Uterus (tissue), 4 donors: ENCODE results near the gene CLEC2A. TPM values are rescaled to one million over a fixed set of nuclear protein-coding genes. Genes with fewer than 3 reads are reported as not detected.

Experiments used
- DNase-seq, 2 donors: peaks; one replicate each; pipeline ENCODE4 v3.0.0-alpha.2; 2019 to 2020
- H3K27ac ChIP-seq, 2 donors: fragments of 200-600 bp; sonication (generic); 1 replicate in 1 of 2; 2 replicates in 1 of 2; pipeline ENCODE4 v1.5.1; 2016 to 2018
- H3K27me3 ChIP-seq, 2 donors: fragments of 200-600 bp; sonication (generic); one replicate each; pipeline ENCODE4 v1.5.1; 2018 to 2019; ENCODE audit warnings: control low read depth in 1 of 2
- H3K36me3 ChIP-seq, 2 donors: fragments of 200-600 bp; sonication (generic); one replicate each; pipeline ENCODE4 v1.5.1; 2019; ENCODE audit warnings: control low read depth in 1 of 2
- H3K4me1 ChIP-seq, 2 donors: fragments of 200-600 bp; sonication (generic); one replicate each; pipeline ENCODE4 v1.5.1; 2018 to 2019; ENCODE audit warnings: control low read depth in 1 of 2
- H3K4me3 ChIP-seq, 2 donors: fragments of 200-600 bp; sonication (generic); 1 replicate in 1 of 2; 2 replicates in 1 of 2; pipeline ENCODE4 v1.5.1; 2018 to 2019; ENCODE audit warnings: mild to moderate bottlenecking in 1 of 2
- H3K9me3 ChIP-seq, 2 donors: fragments of 200-600 bp; sonication (generic); one replicate each; pipeline ENCODE4 v1.5.1; 2019; ENCODE audit warnings: control low read depth in 1 of 2
- POLR2A ChIP-seq, 2 donors: fragments of 450-650 bp; IDR thresholded peaks; one replicate each; pipeline ENCODE4 v1.6.1; 2016; ENCODE audit warnings: antibody characterized with exemption in 2 of 2, mild to moderate bottlenecking in 1 of 2, moderate library complexity in 1 of 2
- intact Hi-C: fragments of 100-400 bp; cut with DNase I; formaldehyde crosslinking; loops from one replicate; pipeline ENCODE4 v1.15.1; 2023; ENCODE audit warnings: low total_unique reads
- total RNA-seq, 4 donors: library from RNA; depleted of rRNA in 3 of 4; stranded (reverse); fragments of >200 nt in 3 of 4; gene quantifications; one replicate each; pipeline versions ENCODE4 v1.1.0 to v1.2.4, GENCODE V29; 2014 to 2023
- TF ChIP-seq, protein P1 (sequence below), 4 experiments: fragments of 200-600 bp in 2 of 4; fragments of 450-650 bp in 2 of 4; sonication (generic) in 2 of 4; IDR thresholded peaks; one replicate each; pipeline ENCODE4 v1.5.1; 2016 to 2019; ENCODE audit warnings: antibody characterized with exemption in 4 of 4, mild to moderate bottlenecking in 2 of 4, moderate library complexity in 1 of 4
- donor health status: DM: yes; HTN: yes; CAD: no.

CLEC2A gene
- total RNA-seq, 4 donors from 2014 or later = not detected

GRCh38 chr12:9902539-9903228 is 29.5 kb downstream of the CLEC2A start:
- intact Hi-C loops = no loop called here
- H3K27me3 ChIP-seq = no peaks in the 10 kb centered on the region
- DNase-seq = no peak

DNA sequence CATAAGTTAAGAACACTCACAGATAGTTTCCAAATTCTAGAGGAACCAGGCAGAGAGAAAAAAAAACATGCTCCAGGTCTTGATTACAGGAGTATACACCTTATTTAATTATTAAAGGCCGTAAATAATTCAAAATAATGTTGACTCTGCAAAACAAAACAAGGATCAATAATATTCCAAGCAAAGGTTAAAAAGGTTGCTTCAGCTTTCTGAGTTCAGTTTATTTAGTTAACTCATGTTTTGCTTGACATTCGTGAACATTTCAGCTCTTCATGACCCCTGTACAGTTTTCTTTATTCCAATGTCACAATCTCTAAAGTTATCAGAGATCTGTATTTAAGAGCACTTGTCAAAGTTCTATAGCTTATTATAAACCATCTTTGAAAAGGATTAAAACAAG is 31.2 kb downstream of the CLEC2A start:
- no peak for TF ChIP-seq POLR2A (IDR thresholded peaks at IDR 0.05)
- TF ChIP-seq, protein P1, sequence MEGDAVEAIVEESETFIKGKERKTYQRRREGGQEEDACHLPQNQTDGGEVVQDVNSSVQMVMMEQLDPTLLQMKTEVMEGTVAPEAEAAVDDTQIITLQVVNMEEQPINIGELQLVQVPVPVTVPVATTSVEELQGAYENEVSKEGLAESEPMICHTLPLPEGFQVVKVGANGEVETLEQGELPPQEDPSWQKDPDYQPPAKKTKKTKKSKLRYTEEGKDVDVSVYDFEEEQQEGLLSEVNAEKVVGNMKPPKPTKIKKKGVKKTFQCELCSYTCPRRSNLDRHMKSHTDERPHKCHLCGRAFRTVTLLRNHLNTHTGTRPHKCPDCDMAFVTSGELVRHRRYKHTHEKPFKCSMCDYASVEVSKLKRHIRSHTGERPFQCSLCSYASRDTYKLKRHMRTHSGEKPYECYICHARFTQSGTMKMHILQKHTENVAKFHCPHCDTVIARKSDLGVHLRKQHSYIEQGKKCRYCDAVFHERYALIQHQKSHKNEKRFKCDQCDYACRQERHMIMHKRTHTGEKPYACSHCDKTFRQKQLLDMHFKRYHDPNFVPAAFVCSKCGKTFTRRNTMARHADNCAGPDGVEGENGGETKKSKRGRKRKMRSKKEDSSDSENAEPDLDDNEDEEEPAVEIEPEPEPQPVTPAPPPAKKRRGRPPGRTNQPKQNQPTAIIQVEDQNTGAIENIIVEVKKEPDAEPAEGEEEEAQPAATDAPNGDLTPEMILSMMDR (IDR thresholded peaks at IDR 0.05) = no peak
- DNase-seq = no peak
- intact Hi-C loops = no loop called here
- Histone ChIP-seq H3K27ac (no peak overlapping the region), H3K4me3 (no peak overlapping the region), H3K4me1 (no peaks in the 10 kb centered on the region), H3K27me3 (no peaks in the 10 kb centered on the region), H3K9me3 (no peaks in the 10 kb centered on the region), H3K36me3 (no peaks in the 10 kb centered on the region)

More at GRCh38 chr12:9902539-9903228, 29.5 kb downstream of the CLEC2A start:
- no peaks in the 10 kb centered on the region for H3K9me3 ChIP-seq
- no peaks in the 10 kb centered on the region for H3K36me3 ChIP-seq
- no peak overlapping the region for H3K4me3 ChIP-seq
- no peak for TF ChIP-seq POLR2A (IDR thresholded peaks at IDR 0.05)
- TF ChIP-seq, protein P1 (IDR thresholded peaks at IDR 0.05) = no peak
- H3K4me1 ChIP-seq = no peaks in the 10 kb centered on the region
- H3K27ac ChIP-seq = no peak overlapping the region

DNA sequence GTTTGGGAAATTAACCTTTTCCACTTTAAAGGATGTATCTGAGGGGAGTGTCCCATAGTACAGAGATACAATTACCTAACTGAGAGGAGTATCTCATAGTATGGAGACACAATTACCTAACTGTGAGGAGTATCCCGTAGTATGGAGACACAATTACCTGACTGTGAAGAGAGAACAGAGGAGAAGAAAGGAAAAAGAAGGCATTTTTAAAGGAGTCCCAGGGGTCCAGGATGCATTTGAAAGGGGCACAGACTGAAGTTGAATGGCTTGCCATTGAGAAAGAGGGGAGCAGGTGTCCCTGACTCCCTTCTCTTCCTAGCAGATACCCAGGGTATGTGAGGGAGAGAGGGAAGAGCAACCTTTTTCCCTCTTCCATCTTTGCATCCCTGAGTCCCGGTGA is 33.0 kb downstream of the CLEC2A start:
- no peaks in the 10 kb centered on the region for H3K27me3 ChIP-seq
- H3K4me1 ChIP-seq = no peaks in the 10 kb centered on the region
- no peaks in the 10 kb centered on the region for H3K9me3 ChIP-seq
- H3K4me3 ChIP-seq = no peak overlapping the region
- intact Hi-C loops = no loop called here
- no peaks in the 10 kb centered on the region for H3K36me3 ChIP-seq
- no peak for DNase-seq
- TF ChIP-seq, protein P1 (IDR thresholded peaks at IDR 0.05) = no peak
- TF ChIP-seq POLR2A (IDR thresholded peaks at IDR 0.05) = no peak
- no peak overlapping the region for H3K27ac ChIP-seq

DNA sequence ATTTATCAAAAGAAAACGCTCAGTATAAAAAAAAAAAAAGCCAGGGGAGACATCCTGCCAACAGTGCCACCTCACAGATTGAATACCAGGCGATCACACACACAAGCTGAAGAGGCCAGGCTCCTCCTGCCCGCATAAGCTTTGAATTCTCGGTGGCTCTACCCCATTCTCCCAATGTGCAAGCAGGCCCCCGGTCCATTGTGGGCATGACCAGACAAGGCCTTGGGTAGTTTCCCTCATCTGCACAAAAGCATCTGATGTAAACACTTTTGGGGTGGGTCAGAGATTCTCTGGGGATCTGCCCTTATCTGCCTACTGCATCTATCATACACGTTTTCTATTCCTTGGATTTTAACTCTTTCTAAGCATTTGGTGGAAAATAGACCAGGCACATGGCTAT is 34.6 kb downstream of the CLEC2A start:
- Histone ChIP-seq H3K36me3 (no peaks in the 10 kb centered on the region), H3K4me1 (no peaks in the 10 kb centered on the region), H3K27me3 (no peaks in the 10 kb centered on the region), H3K27ac (no peak overlapping the region), H3K4me3 (no peak overlapping the region), H3K9me3 (no peaks in the 10 kb centered on the region)
- no peak for DNase-seq
- intact Hi-C loops = no loop called here
- TF ChIP-seq, protein P1 (IDR thresholded peaks at IDR 0.05) = no peak

DNA sequence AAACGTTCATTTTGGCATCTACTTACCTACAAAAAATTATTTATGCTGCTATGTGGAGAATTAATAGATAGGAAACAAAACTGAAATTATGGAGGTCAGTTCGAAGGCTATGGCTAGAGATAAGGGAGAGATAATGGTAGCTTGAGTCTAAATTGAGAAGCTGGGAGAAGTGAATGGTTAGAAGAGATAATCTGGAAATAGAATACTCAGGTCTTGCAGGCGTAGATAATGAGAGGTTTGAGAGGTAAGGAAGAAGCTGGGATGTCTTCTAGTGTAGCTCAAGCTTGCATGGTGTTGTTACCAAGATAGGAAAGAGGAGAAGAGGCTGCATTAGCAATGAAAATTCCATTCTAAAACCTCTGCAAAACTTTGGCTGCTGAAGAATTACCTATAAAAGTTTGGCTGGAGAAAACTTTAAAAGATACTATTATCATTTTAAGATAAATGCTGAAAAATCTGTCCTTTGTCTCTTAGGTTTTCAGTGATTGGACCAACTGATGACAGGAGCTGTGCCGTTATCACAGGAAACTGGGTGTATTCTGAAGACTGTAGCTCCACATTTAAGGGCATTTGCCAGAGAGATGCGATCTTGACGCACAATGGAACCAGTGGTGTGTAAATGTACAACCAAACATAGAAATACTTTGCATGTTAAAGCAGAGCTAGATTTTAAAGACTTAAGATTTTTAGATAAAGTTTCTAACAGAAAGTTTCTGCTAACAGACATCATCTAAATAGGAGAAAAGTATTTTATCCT is 36.8 kb downstream of the CLEC2A start:
- no peak for TF ChIP-seq POLR2A (IDR thresholded peaks at IDR 0.05)
- TF ChIP-seq, protein P1 (IDR thresholded peaks at IDR 0.05) = no peak
- no peak for DNase-seq
- Histone ChIP-seq H3K27me3 (no peaks in the 10 kb centered on the region), H3K36me3 (no peaks in the 10 kb centered on the region), H3K4me1 (no peaks in the 10 kb centered on the region), H3K9me3 (no peaks in the 10 kb centered on the region), H3K27ac (no peak overlapping the region), H3K4me3 (no peak overlapping the region)
- intact Hi-C loops = no loop called here
